GM13976 (cell line): Measurements from ENCODE around the gene GGA1.

Source experiments
- DNase-seq: peaks from one replicate; pipeline ENCODE4 v3.0.0; 2012; ENCODE audit warnings: low spot score
- in situ Hi-C: fragments of 300-500 bp; cut with MboI; formaldehyde crosslinking; loops from one replicate; pipeline ENCODE4 v1.12.0; 2022; ENCODE audit warnings: low sequenced_read_pairs, mixed read lengths, inconsistent platforms; ENCODE audit not compliant: unreplicated experiment
- TF ChIP-seq, protein P1 (sequence below): IDR thresholded peaks from 2 replicates; pipeline ENCODE4 v1.5.1; 2012; ENCODE audit warnings: borderline replicate concordance, mild to moderate bottlenecking; ENCODE audit not compliant: insufficient read depth; ENCODE audit errors: extremely low read depth, missing control alignments, control extremely low read depth

GGA1 gene

DNA sequence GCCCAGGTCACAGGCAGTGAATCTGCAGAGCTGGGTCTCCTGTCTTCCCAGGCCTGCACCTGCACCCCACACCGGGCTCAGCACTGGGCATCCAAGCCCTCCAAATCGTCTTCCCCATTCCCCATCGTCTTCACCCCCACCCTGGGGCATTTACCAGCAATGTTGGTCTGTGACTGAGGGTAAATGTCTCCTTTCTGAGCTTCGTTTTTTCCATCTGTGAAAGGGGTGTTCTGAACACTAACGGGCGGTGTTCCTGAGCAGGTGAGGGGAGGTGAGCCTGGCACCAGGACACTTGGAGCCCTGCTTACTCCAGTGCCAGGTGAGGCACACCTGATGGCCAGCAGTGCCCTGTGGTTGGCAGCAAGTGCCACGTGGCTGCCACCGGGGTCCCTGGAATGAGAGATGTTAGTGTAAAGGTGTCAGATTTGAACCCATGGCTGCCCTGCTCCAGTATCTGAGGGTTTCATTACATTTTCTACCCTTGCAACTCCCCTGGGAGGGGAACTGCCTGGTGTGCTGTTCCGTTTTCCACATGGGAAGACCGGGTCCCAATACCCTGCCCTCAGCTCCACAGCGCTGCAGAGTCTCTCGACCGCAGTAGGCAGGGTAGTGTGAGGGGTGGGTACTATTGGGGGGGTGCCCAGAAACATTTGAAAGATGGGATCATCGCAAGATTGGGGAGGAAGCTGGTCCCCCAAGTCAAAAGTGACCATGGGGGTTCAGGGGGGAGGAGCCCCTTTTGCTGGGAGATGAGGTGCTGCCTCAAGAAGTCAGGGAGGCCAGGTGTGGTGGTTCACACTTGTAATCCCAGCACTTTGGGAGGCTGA is 46.4 kb upstream of the GGA1 start:
- TF ChIP-seq, protein P1, sequence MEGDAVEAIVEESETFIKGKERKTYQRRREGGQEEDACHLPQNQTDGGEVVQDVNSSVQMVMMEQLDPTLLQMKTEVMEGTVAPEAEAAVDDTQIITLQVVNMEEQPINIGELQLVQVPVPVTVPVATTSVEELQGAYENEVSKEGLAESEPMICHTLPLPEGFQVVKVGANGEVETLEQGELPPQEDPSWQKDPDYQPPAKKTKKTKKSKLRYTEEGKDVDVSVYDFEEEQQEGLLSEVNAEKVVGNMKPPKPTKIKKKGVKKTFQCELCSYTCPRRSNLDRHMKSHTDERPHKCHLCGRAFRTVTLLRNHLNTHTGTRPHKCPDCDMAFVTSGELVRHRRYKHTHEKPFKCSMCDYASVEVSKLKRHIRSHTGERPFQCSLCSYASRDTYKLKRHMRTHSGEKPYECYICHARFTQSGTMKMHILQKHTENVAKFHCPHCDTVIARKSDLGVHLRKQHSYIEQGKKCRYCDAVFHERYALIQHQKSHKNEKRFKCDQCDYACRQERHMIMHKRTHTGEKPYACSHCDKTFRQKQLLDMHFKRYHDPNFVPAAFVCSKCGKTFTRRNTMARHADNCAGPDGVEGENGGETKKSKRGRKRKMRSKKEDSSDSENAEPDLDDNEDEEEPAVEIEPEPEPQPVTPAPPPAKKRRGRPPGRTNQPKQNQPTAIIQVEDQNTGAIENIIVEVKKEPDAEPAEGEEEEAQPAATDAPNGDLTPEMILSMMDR = no peak
- DNase-seq = no peak
- in situ Hi-C loops = no loop called here

DNA sequence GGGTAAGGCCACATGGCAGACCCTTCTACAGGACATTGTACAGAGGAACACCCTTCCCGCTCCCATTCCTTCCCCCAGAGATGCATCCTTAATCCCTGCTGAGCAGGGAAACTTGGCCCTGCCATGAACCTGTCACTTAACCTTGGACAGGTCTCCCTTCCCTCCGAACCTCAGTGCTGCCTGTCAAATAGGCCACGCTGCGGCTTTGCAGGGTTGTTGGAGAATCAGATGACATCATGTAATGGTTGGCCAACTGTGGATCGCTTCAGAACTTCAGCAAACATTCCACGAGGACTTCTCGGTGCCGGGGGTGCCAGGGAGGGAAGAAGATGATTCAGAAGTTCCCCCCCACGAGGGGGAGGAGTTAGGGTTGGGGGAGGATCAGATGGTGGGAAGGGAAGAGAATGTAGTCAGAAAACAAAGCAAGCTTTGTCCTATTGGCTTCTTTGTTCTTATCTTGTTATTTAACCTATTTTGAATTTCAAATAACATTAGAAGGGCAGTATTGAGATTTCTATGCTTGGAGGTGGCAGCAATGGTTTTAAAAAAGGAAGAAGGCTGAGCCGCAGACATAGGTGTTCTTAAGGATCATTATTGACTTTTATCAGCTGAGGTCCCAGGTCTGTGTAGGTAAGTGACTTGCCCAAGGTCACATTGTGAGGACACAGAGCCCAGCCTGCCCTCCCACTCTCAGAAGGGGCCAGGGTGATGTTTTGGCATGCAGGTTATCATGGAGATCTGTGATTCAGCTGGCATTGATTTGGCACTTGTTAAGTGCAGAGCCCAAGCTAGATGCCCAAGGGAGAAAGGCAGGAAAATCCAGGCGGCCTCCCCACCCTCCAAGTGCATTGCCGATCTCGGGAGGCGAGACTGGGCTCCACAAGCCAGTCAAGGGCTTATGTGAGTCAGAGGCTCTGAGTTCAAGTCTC is 45.2 kb upstream of the GGA1 start:
- TF ChIP-seq, protein P1 = no peak
- no peak for DNase-seq
- in situ Hi-C loops = no loop called here

DNA sequence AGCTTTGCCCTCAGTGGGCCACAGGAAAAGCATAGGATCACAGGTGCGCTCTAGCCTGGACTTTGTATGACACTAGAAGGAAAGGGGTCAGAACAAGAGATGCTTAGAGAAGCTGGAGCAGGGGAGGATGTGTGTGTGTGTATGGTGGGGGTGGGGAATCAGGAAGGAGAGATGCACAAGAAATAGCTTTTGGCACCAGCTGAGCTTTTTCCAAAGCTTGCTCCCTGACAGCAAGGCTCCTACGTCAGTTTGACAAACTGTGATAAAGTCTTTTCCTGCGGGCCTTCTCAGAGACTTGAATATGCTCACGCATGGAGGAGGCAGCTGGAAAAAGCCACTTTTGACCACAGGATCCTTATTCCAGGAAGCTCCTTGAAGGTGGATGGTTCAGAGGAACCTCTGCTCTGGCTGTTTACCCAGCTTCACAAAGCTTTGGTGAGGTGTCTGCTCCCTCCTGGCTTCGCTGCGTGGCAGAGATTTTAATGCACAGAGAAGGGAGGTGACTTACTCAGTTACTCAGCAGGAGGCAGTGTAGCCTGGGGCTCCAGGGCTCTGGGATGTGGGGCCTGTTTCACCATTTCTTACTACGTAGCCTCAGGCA is 44.4 kb upstream of the GGA1 start:
- TF ChIP-seq, protein P1 = no peak
- in situ Hi-C loops = no loop called here
- DNase-seq = no peak

DNA sequence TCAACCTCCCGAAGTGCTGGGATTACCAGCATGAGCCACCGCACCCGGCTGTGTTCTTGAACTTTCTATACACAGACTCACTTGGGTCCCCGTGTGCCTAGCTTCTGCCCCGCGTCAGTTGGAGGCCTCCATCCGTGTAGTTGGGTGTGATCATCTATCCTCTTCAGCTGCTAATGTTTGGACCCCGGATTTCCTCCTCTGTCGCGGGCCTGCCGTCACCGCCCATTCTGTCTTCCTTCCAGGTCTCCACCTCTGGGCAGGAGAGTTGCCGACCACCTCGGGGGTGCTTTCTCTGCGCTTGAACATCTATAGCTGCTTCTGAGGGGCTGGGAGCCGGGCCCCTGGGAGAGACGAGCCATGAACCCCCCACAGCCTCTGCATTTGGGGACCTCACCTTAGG is 42.8 kb upstream of the GGA1 start:
- in situ Hi-C loops = no loop called here
- TF ChIP-seq, protein P1 = no peak
- DNase-seq = no peak

DNA sequence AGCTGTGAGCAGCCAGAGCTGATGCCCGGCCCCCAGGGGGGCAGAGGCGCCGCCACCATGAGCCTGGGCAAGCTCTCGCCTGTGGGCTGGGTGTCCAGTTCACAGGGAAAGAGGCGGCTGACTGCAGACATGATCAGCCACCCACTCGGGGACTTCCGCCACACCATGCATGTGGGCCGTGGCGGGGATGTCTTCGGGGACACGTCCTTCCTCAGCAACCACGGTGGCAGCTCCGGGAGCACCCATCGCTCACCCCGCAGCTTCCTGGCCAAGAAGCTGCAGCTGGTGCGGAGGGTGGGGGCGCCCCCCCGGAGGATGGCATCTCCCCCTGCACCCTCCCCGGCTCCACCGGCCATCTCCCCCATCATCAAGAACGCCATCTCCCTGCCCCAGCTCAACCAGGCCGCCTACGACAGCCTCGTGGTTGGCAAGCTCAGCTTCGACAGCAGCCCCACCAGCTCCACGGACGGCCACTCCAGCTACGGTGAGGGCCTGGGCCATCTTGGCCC is 42.3 kb upstream of the GGA1 start:
- in situ Hi-C loops = no loop called here
- peak; percentile 60 for DNase-seq
- TF ChIP-seq, protein P1 = no peak
